GM12891 (cell line): Measurements from ENCODE around the gene KCTD11.

Source experiments
- POLR2A ChIP-seq: IDR thresholded peaks from 2 replicates; pipeline ENCODE4 v1.6.1; 2011; ENCODE audit warnings: low read depth, low read length, control low read depth
- POLR2AphosphoS5 ChIP-seq: IDR thresholded peaks from 2 replicates; pipeline ENCODE4 v1.6.1; 2011; ENCODE audit warnings: low read depth, low read length, control low read depth
- TAF1 ChIP-seq: IDR thresholded peaks from 2 replicates; pipeline ENCODE4 v1.6.1; 2011; ENCODE audit warnings: low read depth, low read length, control low read depth

DNA sequence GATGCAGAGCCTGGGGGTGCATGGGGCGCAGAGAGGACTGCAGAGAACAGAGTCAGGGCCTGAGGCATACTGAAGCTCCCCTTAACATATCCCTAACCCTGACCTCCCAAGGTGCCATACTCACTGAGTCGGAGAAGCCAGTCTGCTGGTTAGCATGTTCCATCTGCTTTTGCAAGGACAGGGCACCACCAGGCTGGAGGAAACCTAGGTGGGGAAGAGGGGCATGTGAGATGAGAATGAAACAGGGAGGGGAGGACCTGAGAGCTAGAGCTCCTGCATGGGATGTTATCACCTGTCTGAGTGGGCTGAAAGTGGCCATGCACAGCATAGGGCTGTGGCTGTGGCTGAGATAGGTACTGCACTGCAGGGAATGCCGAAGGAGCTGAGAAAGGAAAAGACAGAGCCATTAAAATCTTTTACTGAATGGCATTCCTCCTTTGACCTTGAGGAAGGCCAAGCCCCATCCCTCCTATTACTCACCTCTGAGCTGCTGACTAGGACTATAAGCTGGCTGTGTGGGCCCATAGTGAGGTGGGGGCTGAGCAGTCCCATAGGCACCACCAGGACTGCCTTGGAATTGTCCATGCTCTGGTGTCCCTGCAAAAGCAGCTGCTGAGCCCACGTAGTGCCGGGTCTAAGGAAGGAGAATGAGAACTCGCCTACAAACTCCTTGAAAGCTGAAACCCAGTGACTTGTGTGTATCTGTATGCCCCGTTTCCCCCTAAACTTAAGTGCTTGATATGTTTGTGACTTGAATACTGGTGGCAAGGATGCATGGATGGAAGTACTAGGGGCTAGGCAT is 38.7 kb upstream of the KCTD11 start:
- TF ChIP-seq TAF1, result no peak
- peak; percentile 94 for TF ChIP-seq POLR2AphosphoS5
- TF ChIP-seq POLR2A, result peak; percentile 78
